GM23338 (cell line): Measurements from ENCODE around the gene ZNF723. TPM values are rescaled to one million over a fixed set of nuclear protein-coding genes. Genes with fewer than 3 reads are reported as not detected.

ENCODE experiments used
- ATAC-seq: fragments of 200-7000 bp; cut with Tn5 transposase; 3 replicates; pipeline ENCODE4 v1.9.1; 2020
- DNase-seq: peaks from one replicate; pipeline ENCODE4 v3.0.0-alpha.2; 2015; ENCODE audit warnings: low spot score
- H2AFZ ChIP-seq: fragments of 200-600 bp; sonication (generic); 2 replicates; pipeline ENCODE4 v1.8.0; 2016; ENCODE audit warnings: antibody characterized with exemption, mild to moderate bottlenecking, moderate library complexity
- H3F3A ChIP-seq: fragments of 200-600 bp; sonication (generic); replicated peaks from 2 replicates; pipeline ENCODE4 v1.8.0; 2017; ENCODE audit warnings: antibody characterized with exemption, mixed run types, low read depth
- H3K27ac ChIP-seq: fragments of 200-600 bp; sonication (generic); 2 replicates; pipeline ENCODE4 v1.6.1; 2016; ENCODE audit warnings: low read depth
- H3K27me3 ChIP-seq: fragments of 200-600 bp; sonication (generic); 2 replicates; pipeline ENCODE4 v1.8.0; 2016; ENCODE audit warnings: mild to moderate bottlenecking, mixed run types, moderate library complexity; ENCODE audit not compliant: insufficient read depth
- H3K36me3 ChIP-seq: fragments of 200-600 bp; sonication (generic); 2 replicates; pipeline ENCODE4 v1.8.0; 2016; ENCODE audit warnings: mild to moderate bottlenecking; ENCODE audit not compliant: insufficient read depth
- H3K4me1 ChIP-seq: fragments of 200-600 bp; sonication (generic); 2 replicates; pipeline ENCODE4 v1.8.0; 2016; ENCODE audit warnings: mild to moderate bottlenecking, moderate library complexity; ENCODE audit not compliant: insufficient read depth
- H3K4me2 ChIP-seq: fragments of 200-600 bp; sonication (generic); 2 replicates; pipeline ENCODE4 v1.7.1; 2017; ENCODE audit warnings: mixed run types
- H3K4me3 ChIP-seq: fragments of 200-600 bp; sonication (generic); 2 replicates; pipeline ENCODE4 v1.6.1; 2016; ENCODE audit warnings: mixed run types
- H3K79me2 ChIP-seq: fragments of 200-600 bp; sonication (generic); replicated peaks from 2 replicates; pipeline ENCODE4 v1.8.0; 2017; ENCODE audit warnings: mild to moderate bottlenecking; ENCODE audit not compliant: insufficient read depth
- H3K9me2 ChIP-seq: fragments of 200-600 bp; sonication (generic); 2 replicates; pipeline ENCODE4 v1.8.0; 2017; ENCODE audit not compliant: insufficient read depth
- H4K20me1 ChIP-seq: fragments of 200-600 bp; sonication (generic); replicated peaks from 2 replicates; pipeline ENCODE4 v1.8.0; 2017; ENCODE audit warnings: mild to moderate bottlenecking; ENCODE audit not compliant: insufficient read depth
- H3K27ac Mint-ChIP-seq: 2 replicates; pipeline ENCODE4 v1.8.0; 2020; ENCODE audit warnings: inconsistent platforms, mild to moderate bottlenecking, moderate library complexity, mixed read lengths
- H3K27me3 Mint-ChIP-seq: 3 replicates; pipeline ENCODE4 v1.8.0; 2022; ENCODE audit warnings: low read depth, mild to moderate bottlenecking, moderate library complexity, mixed read lengths, inconsistent platforms; ENCODE audit not compliant: insufficient read depth, poor library complexity
- H3K36me3 Mint-ChIP-seq: 3 replicates; pipeline ENCODE4 v1.8.0; 2021; ENCODE audit warnings: low read depth, mild to moderate bottlenecking, inconsistent platforms, moderate library complexity, mixed read lengths
- H3K4me1 Mint-ChIP-seq: 3 replicates; pipeline ENCODE4 v1.8.0; 2020; ENCODE audit warnings: mild to moderate bottlenecking, inconsistent platforms, mixed read lengths
- H3K4me3 Mint-ChIP-seq: 3 replicates; pipeline ENCODE4 v1.8.0; 2021; ENCODE audit warnings: moderate library complexity, mild to moderate bottlenecking, inconsistent platforms, mixed read lengths
- H3K9me3 Mint-ChIP-seq: 3 replicates; pipeline ENCODE4 v1.8.0; 2020; ENCODE audit warnings: moderate library complexity, mild to moderate bottlenecking, inconsistent platforms, mixed read lengths
- CREB1 ChIP-seq: fragments of 250-450 bp; sonication (Bioruptor Pico); IDR thresholded peaks from 2 replicates; pipeline ENCODE4 v1.5.0; 2020; ENCODE audit warnings: low read depth, mild to moderate bottlenecking, moderate library complexity
- CTCF ChIP-seq, 2 experiments: fragments of 200-600 bp in 1 of 2; sonication (generic) in 1 of 2; conservative IDR thresholded peaks; 2 replicates each; pipeline versions ENCODE4 v1.5.1 to v1.6.1; 2016 to 2017; ENCODE audit warnings: antibody characterized with exemption in 2 of 2, low read depth in 2 of 2, mild to moderate bottlenecking in 2 of 2, moderate library complexity in 1 of 2
- NANOG ChIP-seq: IDR thresholded peaks from 2 replicates; pipeline ENCODE4 v1.6.1; 2016; ENCODE audit warnings: antibody characterized with exemption, borderline replicate concordance
- STAT1 ChIP-seq: IDR thresholded peaks from one replicate; pipeline ENCODE4 v1.6.1; 2016; ENCODE audit warnings: antibody characterized with exemption; ENCODE audit not compliant: unreplicated experiment
- ZNF331 ChIP-seq: fragments of 250-450 bp; sonication (Bioruptor Pico); IDR thresholded peaks from 2 replicates; pipeline ENCODE4 v1.5.0; 2020; ENCODE audit warnings: low read depth, mild to moderate bottlenecking, moderate library complexity
- ZNF462 ChIP-seq: fragments of 250-450 bp; sonication (Bioruptor Pico); IDR thresholded peaks from 2 replicates; pipeline ENCODE4 v1.5.0; 2020; ENCODE audit warnings: mild to moderate bottlenecking, moderate library complexity
- long read RNA-seq: library from polyadenylated mRNA; unstranded; transcript quantifications from one replicate; pipeline ENCODE4 v2.0.0, GENCODE V29; 2020; ENCODE audit not compliant: unreplicated experiment
- polyA plus RNA-seq: library from polyadenylated mRNA; unstranded; fragments of >200 nt; fragmentation: Nextera tagmentation; extraction: Ambion mirVana; gene quantifications from 2 replicates; pipeline ENCODE4 v1.2.1, GENCODE V29; 2016
- total RNA-seq: library from RNA; depleted of rRNA; stranded (reverse); fragments of >200 nt; shearing (Covaris generic); gene quantifications from 2 replicates; pipeline ENCODE4 v1.2.3, GENCODE V29; 2014; rRNA removed

The ZNF723 gene
- total RNA-seq (0.59 TPM in 1 of 2 replicates, not detected in the other), polyA plus RNA-seq (0.29 TPM in 1 of 2 replicates, not detected in the other)
- long read RNA-seq = 0 reads

DNA sequence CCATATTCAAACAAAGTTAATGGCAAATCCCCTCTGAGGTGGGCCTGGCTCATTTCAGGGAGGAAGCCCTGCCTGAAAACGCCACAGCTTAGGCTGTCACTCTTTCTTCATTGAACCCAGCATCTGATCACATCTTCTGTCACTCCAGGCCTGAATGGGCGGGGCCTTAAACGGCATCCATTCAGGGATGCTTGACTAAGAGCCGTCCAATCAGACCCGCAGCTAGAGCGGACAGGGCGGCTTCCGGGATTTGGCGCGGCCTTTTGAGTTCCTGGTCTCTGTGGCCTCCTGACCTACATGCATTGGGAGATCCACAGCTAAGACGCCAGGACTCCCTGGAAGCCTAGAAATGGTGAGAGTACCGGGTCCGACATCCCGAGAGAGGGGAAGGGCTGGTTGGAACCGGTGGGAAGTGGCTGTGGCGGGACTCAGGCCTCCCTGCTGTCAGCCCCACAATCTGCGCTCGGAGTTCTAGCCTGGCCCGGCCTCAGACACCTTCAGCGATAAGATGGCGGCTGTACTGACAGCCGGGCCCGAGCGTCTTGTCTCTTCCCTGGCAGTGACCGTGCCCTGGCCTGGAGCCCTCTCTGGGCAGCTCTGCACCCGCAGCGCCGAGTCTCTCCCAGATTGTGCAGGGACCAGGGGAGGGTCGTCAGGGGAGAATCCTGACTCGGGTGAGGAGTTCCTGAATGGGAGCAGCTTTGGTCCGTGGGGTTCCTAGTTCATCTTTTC lies at the start of gene ZNF723:
TSS of gene ZNF723 (plus strand) at position 261 of the 732 bp plus-strand sequence. CDS start at position 350, 89 bp downstream.
- Histone ChIP-seq H3K36me3 (peaks cover 6% of the 10 kb centered on the region; the same call in 1 of the 2 replicates), H4K20me1 (no peaks in the 10 kb centered on the region), H3K79me2 (no peaks in the 10 kb centered on the region), H3K4me2 (no peak within 1 kb of the TSS), H3F3A (no peaks in the 10 kb centered on the region), H3K27me3 (no peaks in the 10 kb centered on the region), H3K9me2 (no peaks in the 10 kb centered on the region), H3K4me3 (no peak within 1 kb of the TSS), H2AFZ (no peak within 1 kb of the TSS), H3K27ac (no peak within 1 kb of the TSS), H3K4me1 (no peaks in the 10 kb centered on the region)
- DNase-seq (peak; percentile 4), ATAC-seq (no peak)
- peaks cover 94% of the 10 kb centered on the region for H3K9me3 Mint-ChIP-seq
- no peak within 1 kb of the TSS for H3K4me3 Mint-ChIP-seq
- no peak within 1 kb of the TSS for H3K27ac Mint-ChIP-seq
- H3K4me1 Mint-ChIP-seq = no peaks in the 10 kb centered on the region
- no peaks in the 10 kb centered on the region for H3K27me3 Mint-ChIP-seq
- peaks cover 20% of the 10 kb centered on the region for H3K36me3 Mint-ChIP-seq
- TF ChIP-seq NANOG = no peak
- no peak for TF ChIP-seq STAT1
- no peak for TF ChIP-seq CTCF (conservative IDR thresholded peaks at IDR 0.05; ENCODE audit: low read depth in 2 of 2)
- TF ChIP-seq ZNF462 (CRISPR knock-in tag) = no peak
- no peak for TF ChIP-seq ZNF331
- TF ChIP-seq CREB1 (CRISPR knock-in tag) = no peak
